Measurements from ENCODE around the gene COL18A1.

DNA sequence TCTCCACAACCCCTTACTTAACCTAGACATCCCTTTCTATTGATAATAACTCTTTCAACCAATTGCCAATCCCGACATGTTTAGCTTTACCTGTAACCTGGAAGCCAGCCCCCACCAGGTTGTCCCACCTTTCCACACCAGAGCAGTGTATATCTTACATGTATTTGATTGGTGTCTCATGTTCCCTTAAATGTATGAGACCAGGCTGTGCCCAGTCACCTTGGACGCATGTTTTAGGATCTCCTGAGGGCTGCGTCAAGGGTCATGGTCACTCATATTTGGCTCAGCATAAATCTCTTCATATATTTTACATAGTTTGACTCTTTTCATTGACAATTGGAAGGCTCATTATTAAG is 142.6 kb downstream of the COL18A1 start:
- TF ChIP-seq EZH2phosphoT487 (IDR thresholded peaks at IDR 0.05; ENCODE audit: low read depth) (no peak), CTCF (IDR thresholded peaks at IDR 0.05; ENCODE audit: low read depth, low read length) (no peak)

All from OCI-LY3 (cell line).